Activated naive CD8-positive, alpha-beta T cell treated with anti-CD3 and anti-CD28 coated beads, Interleukin-2, amount 50 U/mL, for 16 hours (primary cell): ENCODE data around the gene EEF1AKMT4.

Source experiments
- DNase-seq: peaks from one replicate; pipeline ENCODE4 v3.0.0-alpha.2; 2020; ENCODE audit warnings: low read depth, low spot score

The EEF1AKMT4 gene

DNA sequence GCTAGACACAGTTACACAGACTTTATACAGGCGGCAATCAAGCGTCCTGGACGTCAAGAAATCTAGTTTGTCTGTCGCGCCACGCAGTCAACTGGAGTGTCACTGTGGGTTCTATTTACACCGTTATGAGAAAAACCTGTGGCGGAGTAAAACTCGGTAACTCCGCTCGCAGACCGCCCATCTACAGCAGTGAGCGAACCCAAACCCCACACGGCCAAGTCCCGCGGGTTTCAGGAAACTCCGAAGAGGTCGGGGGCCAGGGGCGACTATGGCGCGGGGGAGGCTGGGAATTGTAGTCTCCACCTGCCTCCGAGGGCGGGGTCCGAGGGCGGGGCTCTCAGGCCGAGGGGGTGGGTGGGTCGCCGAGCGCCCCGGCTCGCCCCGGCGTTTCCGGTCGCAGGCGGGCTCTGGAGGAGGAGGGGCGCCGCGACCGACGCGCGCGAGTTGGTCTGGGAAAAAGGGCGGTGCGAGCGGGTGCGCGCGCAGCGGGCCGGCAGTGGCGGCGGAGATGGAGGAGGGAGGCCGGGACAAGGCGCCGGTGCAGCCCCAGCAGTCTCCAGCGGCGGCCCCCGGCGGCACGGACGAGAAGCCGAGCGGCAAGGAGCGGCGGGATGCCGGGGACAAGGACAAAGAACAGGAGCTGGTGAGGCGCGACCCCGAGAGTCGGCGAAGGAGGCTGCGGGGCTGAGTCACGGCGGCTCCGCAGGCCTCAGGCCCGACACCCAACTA, 49.5 kb downstream of the EEF1AKMT4 start, which contains the start of gene PSMD2:
PSMD2 (plus strand) TSS at position 483 of the 729 bp plus-strand sequence; CDS start at position 509, 26 bp downstream.
- DNase-seq, result peak; percentile 97

- no peak for DNase-seq
Observed at GRCh38 chr3:184299488-184300377, 50.3 kb downstream of the EEF1AKMT4 start.

DNA sequence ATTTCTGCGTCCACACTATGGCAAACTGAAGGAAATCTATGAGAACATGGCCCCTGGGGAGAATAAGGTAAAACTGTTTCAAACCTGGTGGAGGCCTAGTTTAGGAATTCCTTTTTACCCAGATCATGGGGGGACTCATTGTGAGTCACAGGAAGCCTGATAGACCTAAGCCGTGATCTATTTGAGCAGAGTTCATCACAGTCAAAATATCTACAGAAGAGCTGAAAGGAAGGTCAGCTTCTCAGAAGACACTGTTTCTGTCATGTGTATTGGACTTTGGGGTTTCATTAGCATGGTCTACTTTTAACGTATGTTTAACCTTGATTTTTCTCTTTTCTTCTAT, 50.9 kb downstream of the EEF1AKMT4 start:
- DNase-seq, result no peak

GRCh38 chr3:184305577-184305976, 56.1 kb downstream of the EEF1AKMT4 start:
- no peak for DNase-seq

GRCh38 chr3:184306341-184306972, 57.0 kb downstream of the EEF1AKMT4 start:
- no peak for DNase-seq

DNA sequence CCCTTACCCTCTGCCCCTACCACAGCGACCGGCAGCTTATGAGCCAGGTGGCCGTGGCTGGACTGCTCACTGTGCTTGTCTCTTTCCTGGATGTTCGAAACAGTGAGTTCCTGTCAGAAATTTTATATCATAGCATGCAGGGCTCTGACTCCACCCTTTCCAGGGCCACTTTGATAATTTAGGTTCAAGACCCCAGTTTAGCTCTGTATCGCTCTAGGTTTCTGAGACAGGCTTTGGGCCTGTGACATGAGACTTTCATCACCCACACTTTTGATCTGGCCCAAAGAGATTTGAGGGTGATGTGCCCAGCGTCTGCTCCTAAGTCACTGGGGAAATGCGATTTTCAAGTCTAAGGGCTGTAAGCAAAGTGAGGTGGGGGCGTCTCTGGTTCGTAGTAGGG, 58.4 kb downstream of the EEF1AKMT4 start:
- DNase-seq, result no peak
